Measurements from ENCODE around the gene IDS. TPM values are rescaled to one million over a fixed set of nuclear protein-coding genes. Genes with fewer than 3 reads are reported as not detected.
A peak's percentile ranks its signal among the peaks of the same experiment; 100 is the strongest.
"Not testable (repeated sequence)": the region's sequence is repeated elsewhere in the genome, so short reads cannot be mapped to it uniquely, and the experiment has no call there.

Gene IDS
- total and polyA plus RNA-seq, 2 donors = 10.3 to 33.5 TPM

GRCh38 chrX:149488008-149488407, 17.1 kb downstream of the IDS start:
- not testable (repeated sequence) for H3K27ac ChIP-seq (ENCODE audit: low read depth in 1 of 2, low read length in 1 of 2)

GRCh38 chrX:149487292-149487691, 17.8 kb downstream of the IDS start:
- Histone ChIP-seq H3K9me3 (ENCODE audit: control insufficient read depth in 2 of 2, insufficient read depth in 1 of 2, low read length in 1 of 2) (no peaks in the 10 kb centered on the region), H3K4me3 (ENCODE audit: low read length in 2 of 2) (no peak overlapping the region), H3K4me1 (ENCODE audit: control insufficient read depth in 2 of 2, insufficient read depth in 2 of 2, low read length in 2 of 2) (no peaks in the 10 kb centered on the region), H3K27ac (ENCODE audit: low read depth in 1 of 2, low read length in 1 of 2) (no peak overlapping the region), H3K27me3 (ENCODE audit: control insufficient read depth in 2 of 2, insufficient read depth in 1 of 2, low read length in 1 of 2) (no peaks in the 10 kb centered on the region), H3K36me3 (ENCODE audit: control insufficient read depth in 2 of 2, insufficient read depth in 2 of 2, low read length in 1 of 2) (peaks cover 3 to 8% of the 10 kb centered on the region in 2 donors)
- no peak for DNase-seq (ENCODE audit: low read depth in 6 of 9, low spot score in 9 of 9)
- WGBS = 78% methylated on average over 6 of the region's 6 CpGs

More at GRCh38 chrX:149488008-149488407, 17.1 kb downstream of the IDS start:
- H3K27me3 ChIP-seq (ENCODE audit: control insufficient read depth in 2 of 2, insufficient read depth in 1 of 2, low read length in 1 of 2); DNase-seq (ENCODE audit: low read depth in 6 of 9, low spot score in 9 of 9); H3K4me1 ChIP-seq (ENCODE audit: control insufficient read depth in 2 of 2, insufficient read depth in 2 of 2, low read length in 2 of 2); H3K4me3 ChIP-seq (ENCODE audit: low read length in 2 of 2); H3K9me3 ChIP-seq (ENCODE audit: control insufficient read depth in 2 of 2, insufficient read depth in 1 of 2, low read length in 1 of 2): not testable (repeated sequence)
- H3K36me3 ChIP-seq (ENCODE audit: control insufficient read depth in 2 of 2, insufficient read depth in 2 of 2, low read length in 1 of 2) = peaks cover 9 to 10% of the 10 kb centered on the region in 2 donors
- WGBS = 100% methylated on average over 3 of the region's 9 CpGs

GRCh38 chrX:149476513-149476912, 28.6 kb downstream of the IDS start:
- WGBS = 96% methylated on average over 2 of the region's 2 CpGs

GRCh38 chrX:149473966-149474365, 31.1 kb downstream of the IDS start:
- H3K36me3 ChIP-seq (ENCODE audit: control insufficient read depth in 2 of 2, insufficient read depth in 2 of 2, low read length in 1 of 2) = no peaks in the 10 kb centered on the region
- WGBS = 81% methylated on average over 1 of the region's 1 CpG
- no peak overlapping the region for H3K4me3 ChIP-seq (ENCODE audit: low read length in 2 of 2)
- peaks cover 0 to 3% of the 10 kb centered on the region in 2 donors for H3K4me1 ChIP-seq (ENCODE audit: control insufficient read depth in 2 of 2, insufficient read depth in 2 of 2, low read length in 2 of 2)
- no peaks in the 10 kb centered on the region for H3K9me3 ChIP-seq (ENCODE audit: control insufficient read depth in 2 of 2, insufficient read depth in 1 of 2, low read length in 1 of 2)
- no peak overlapping the region for H3K27ac ChIP-seq (ENCODE audit: low read depth in 1 of 2, low read length in 1 of 2)
- DNase-seq (ENCODE audit: low read depth in 6 of 9, low spot score in 9 of 9) = no peak
- no peaks in the 10 kb centered on the region for H3K27me3 ChIP-seq (ENCODE audit: control insufficient read depth in 2 of 2, insufficient read depth in 1 of 2, low read length in 1 of 2)

More at GRCh38 chrX:149476513-149476912, 28.6 kb downstream of the IDS start:
- Histone ChIP-seq H3K9me3 (ENCODE audit: control insufficient read depth in 2 of 2, insufficient read depth in 1 of 2, low read length in 1 of 2) (no peaks in the 10 kb centered on the region), H3K36me3 (ENCODE audit: control insufficient read depth in 2 of 2, insufficient read depth in 2 of 2, low read length in 1 of 2) (no peaks in the 10 kb centered on the region), H3K4me1 (ENCODE audit: control insufficient read depth in 2 of 2, insufficient read depth in 2 of 2, low read length in 2 of 2) (no peaks in the 10 kb centered on the region), H3K4me3 (ENCODE audit: low read length in 2 of 2) (no peak overlapping the region), H3K27ac (ENCODE audit: low read depth in 1 of 2, low read length in 1 of 2) (no peak overlapping the region), H3K27me3 (ENCODE audit: control insufficient read depth in 2 of 2, insufficient read depth in 1 of 2, low read length in 1 of 2) (no peaks in the 10 kb centered on the region)
- no peak for DNase-seq (ENCODE audit: low read depth in 6 of 9, low spot score in 9 of 9)

- H3K4me3 ChIP-seq (ENCODE audit: low read length in 2 of 2) = no peak overlapping the region
- no peaks in the 10 kb centered on the region for H3K36me3 ChIP-seq (ENCODE audit: control insufficient read depth in 2 of 2, insufficient read depth in 2 of 2, low read length in 1 of 2)
- H3K27ac ChIP-seq (ENCODE audit: low read depth in 1 of 2, low read length in 1 of 2) = no peak overlapping the region
- no peaks in the 10 kb centered on the region for H3K27me3 ChIP-seq (ENCODE audit: control insufficient read depth in 2 of 2, insufficient read depth in 1 of 2, low read length in 1 of 2)
- peaks cover 0 to 3% of the 10 kb centered on the region in 2 donors for H3K4me1 ChIP-seq (ENCODE audit: control insufficient read depth in 2 of 2, insufficient read depth in 2 of 2, low read length in 2 of 2)
- 98% methylated on average over 1 of the region's 1 CpG for WGBS
- no peaks in the 10 kb centered on the region for H3K9me3 ChIP-seq (ENCODE audit: control insufficient read depth in 2 of 2, insufficient read depth in 1 of 2, low read length in 1 of 2)
- no peak for DNase-seq (ENCODE audit: low read depth in 6 of 9, low spot score in 9 of 9)
Observed at GRCh38 chrX:149473092-149473491, 32.0 kb downstream of the IDS start.

GRCh38 chrX:149472625-149473024, 32.5 kb downstream of the IDS start:
- Histone ChIP-seq H3K4me1 (ENCODE audit: control insufficient read depth in 2 of 2, insufficient read depth in 2 of 2, low read length in 2 of 2) (peaks cover 0 to 3% of the 10 kb centered on the region in 2 donors), H3K27me3 (ENCODE audit: control insufficient read depth in 2 of 2, insufficient read depth in 1 of 2, low read length in 1 of 2) (no peaks in the 10 kb centered on the region), H3K4me3 (ENCODE audit: low read length in 2 of 2) (no peak overlapping the region), H3K36me3 (ENCODE audit: control insufficient read depth in 2 of 2, insufficient read depth in 2 of 2, low read length in 1 of 2) (no peaks in the 10 kb centered on the region), H3K27ac (ENCODE audit: low read depth in 1 of 2, low read length in 1 of 2) (no peak overlapping the region), H3K9me3 (ENCODE audit: control insufficient read depth in 2 of 2, insufficient read depth in 1 of 2, low read length in 1 of 2) (no peaks in the 10 kb centered on the region)
- DNase-seq (ENCODE audit: low read depth in 6 of 9, low spot score in 9 of 9) = no peak

GRCh38 chrX:149471397-149471796, 33.7 kb downstream of the IDS start:
- H3K4me3 ChIP-seq (ENCODE audit: low read length in 2 of 2) = no peak overlapping the region
- no peak for DNase-seq (ENCODE audit: low read depth in 6 of 9, low spot score in 9 of 9)
- H3K4me1 ChIP-seq (ENCODE audit: control insufficient read depth in 2 of 2, insufficient read depth in 2 of 2, low read length in 2 of 2) = peaks cover 0 to 3% of the 10 kb centered on the region in 2 donors
- H3K27ac ChIP-seq (ENCODE audit: low read depth in 1 of 2, low read length in 1 of 2) = no peak overlapping the region
- no peaks in the 10 kb centered on the region for H3K27me3 ChIP-seq (ENCODE audit: control insufficient read depth in 2 of 2, insufficient read depth in 1 of 2, low read length in 1 of 2)
- no peaks in the 10 kb centered on the region for H3K36me3 ChIP-seq (ENCODE audit: control insufficient read depth in 2 of 2, insufficient read depth in 2 of 2, low read length in 1 of 2)
- H3K9me3 ChIP-seq (ENCODE audit: control insufficient read depth in 2 of 2, insufficient read depth in 1 of 2, low read length in 1 of 2) = no peaks in the 10 kb centered on the region
- 91% methylated on average over 8 of the region's 8 CpGs for WGBS

GRCh38 chrX:149470955-149471354, 34.2 kb downstream of the IDS start:
- peak in 8 of 9 donors; percentile 18 to 70 (median 35) for DNase-seq (ENCODE audit: low read depth in 6 of 9, low spot score in 9 of 9)
- H3K27me3 ChIP-seq (ENCODE audit: control insufficient read depth in 2 of 2, insufficient read depth in 1 of 2, low read length in 1 of 2) = no peaks in the 10 kb centered on the region
- no peaks in the 10 kb centered on the region for H3K36me3 ChIP-seq (ENCODE audit: control insufficient read depth in 2 of 2, insufficient read depth in 2 of 2, low read length in 1 of 2)
- H3K9me3 ChIP-seq (ENCODE audit: control insufficient read depth in 2 of 2, insufficient read depth in 1 of 2, low read length in 1 of 2) = no peaks in the 10 kb centered on the region
- H3K4me1 ChIP-seq (ENCODE audit: control insufficient read depth in 2 of 2, insufficient read depth in 2 of 2, low read length in 2 of 2) = peaks cover 0 to 3% of the 10 kb centered on the region in 2 donors
- H3K4me3 ChIP-seq (ENCODE audit: low read length in 2 of 2) = no peak overlapping the region
- H3K27ac ChIP-seq (ENCODE audit: low read depth in 1 of 2, low read length in 1 of 2) = no peak overlapping the region
- WGBS = 15% methylated on average over 23 of the region's 23 CpGs

GRCh38 chrX:149469406-149469805, 35.7 kb downstream of the IDS start:
- Histone ChIP-seq H3K4me3 (ENCODE audit: low read length in 2 of 2) (no peak overlapping the region), H3K27ac (ENCODE audit: low read depth in 1 of 2, low read length in 1 of 2) (no peak overlapping the region), H3K36me3 (ENCODE audit: control insufficient read depth in 2 of 2, insufficient read depth in 2 of 2, low read length in 1 of 2) (no peaks in the 10 kb centered on the region), H3K4me1 (ENCODE audit: control insufficient read depth in 2 of 2, insufficient read depth in 2 of 2, low read length in 2 of 2) (peaks cover 0 to 3% of the 10 kb centered on the region in 2 donors), H3K9me3 (ENCODE audit: control insufficient read depth in 2 of 2, insufficient read depth in 1 of 2, low read length in 1 of 2) (no peaks in the 10 kb centered on the region), H3K27me3 (ENCODE audit: control insufficient read depth in 2 of 2, insufficient read depth in 1 of 2, low read length in 1 of 2) (no peaks in the 10 kb centered on the region)
- 95% methylated on average over 5 of the region's 5 CpGs for WGBS
- DNase-seq (ENCODE audit: low read depth in 6 of 9, low spot score in 9 of 9) = no peak

- no peak for DNase-seq (ENCODE audit: low read depth in 6 of 9, low spot score in 9 of 9)
- no peaks in the 10 kb centered on the region for H3K9me3 ChIP-seq (ENCODE audit: control insufficient read depth in 2 of 2, insufficient read depth in 1 of 2, low read length in 1 of 2)
- H3K4me1 ChIP-seq (ENCODE audit: control insufficient read depth in 2 of 2, insufficient read depth in 2 of 2, low read length in 2 of 2) = peaks cover 0 to 3% of the 10 kb centered on the region in 2 donors
- no peaks in the 10 kb centered on the region for H3K27me3 ChIP-seq (ENCODE audit: control insufficient read depth in 2 of 2, insufficient read depth in 1 of 2, low read length in 1 of 2)
- H3K4me3 ChIP-seq (ENCODE audit: low read length in 2 of 2) = no peak overlapping the region
- no peak overlapping the region for H3K27ac ChIP-seq (ENCODE audit: low read depth in 1 of 2, low read length in 1 of 2)
- no peaks in the 10 kb centered on the region for H3K36me3 ChIP-seq (ENCODE audit: control insufficient read depth in 2 of 2, insufficient read depth in 2 of 2, low read length in 1 of 2)
- WGBS = 96% methylated on average over 5 of the region's 5 CpGs
Observed at GRCh38 chrX:149467920-149468319, 37.2 kb downstream of the IDS start.

Measured in thymus (tissue), 11 donors.